Fibroblast of gingiva (primary cell): ENCODE results near the gene MAP1A.
A peak's percentile ranks its signal among the peaks of the same experiment; 100 is the strongest.

ENCODE experiments used
- DNase-seq: peaks from one replicate; pipeline ENCODE4 v3.0.0-alpha.2; 2011; ENCODE audit warnings: low read depth

The MAP1A gene

GRCh38 chr15:43517354-43518196 is at the start of gene MAP1A:
TSS of gene MAP1A (plus strand) at chr15:43517608. CDS start at chr15:43521474, 3,866 bp downstream.
- peak; percentile 66 for DNase-seq

- DNase-seq: no peak
These were observed 47.5 kb upstream of the MAP1A start for GRCh38 chr15:43469867-43470266.

- DNase-seq: no peak
These were observed 45.4 kb upstream of the MAP1A start for GRCh38 chr15:43471975-43472374.

GRCh38 chr15:43473885-43474284 is 43.5 kb upstream of the MAP1A start:
- DNase-seq: no peak

GRCh38 chr15:43483297-43484128 is 33.9 kb upstream of the MAP1A start:
- DNase-seq: peak; percentile 42

GRCh38 chr15:43484455-43484854 is 33.0 kb upstream of the MAP1A start:
- DNase-seq: no peak

GRCh38 chr15:43487271-43487895 is 30.0 kb upstream of the MAP1A start:
- DNase-seq: peak; percentile 40

GRCh38 chr15:43488790-43489189 is 28.6 kb upstream of the MAP1A start:
- DNase-seq: no peak

- no peak for DNase-seq
These were observed 28.2 kb upstream of the MAP1A start for GRCh38 chr15:43489191-43489590.

GRCh38 chr15:43492266-43492665 is 25.1 kb upstream of the MAP1A start:
- DNase-seq: no peak

- DNase-seq: peak; percentile 94
These were observed 24.5 kb upstream of the MAP1A start, which contains the start of gene TP53BP1 for GRCh38 chr15:43492673-43493601. TSS of gene TP53BP1 (minus strand) at chr15:43493156. CDS start at chr15:43493043, 113 bp downstream.

GRCh38 chr15:43493703-43494472 is 23.5 kb upstream of the MAP1A start:
- DNase-seq: no peak

GRCh38 chr15:43498990-43499389 is 18.4 kb upstream of the MAP1A start:
- DNase-seq: no peak

GRCh38 chr15:43499635-43500034 is 17.8 kb upstream of the MAP1A start:
- DNase-seq: no peak

GRCh38 chr15:43505738-43506137 is 11.7 kb upstream of the MAP1A start:
- DNase-seq: peak; percentile 72

GRCh38 chr15:43508421-43508820 is 9.0 kb upstream of the MAP1A start:
- no peak for DNase-seq

- peak; percentile 91 for DNase-seq
These were observed 8.3 kb upstream of the MAP1A start for GRCh38 chr15:43508991-43509659.

- peak; percentile 51 for DNase-seq
These were observed 7.7 kb upstream of the MAP1A start for GRCh38 chr15:43509660-43510199.

- DNase-seq: peak; percentile 99
These were observed 7.0 kb upstream of the MAP1A start for GRCh38 chr15:43510200-43511011.
